HT1080 (cell line): ENCODE data around the gene IRS1. TPM values are rescaled to one million over a fixed set of nuclear protein-coding genes. Genes with fewer than 3 reads are reported as not detected.
A peak's percentile ranks its signal among the peaks of the same experiment; 100 is the strongest.
"Not testable (repeated sequence)": the region's sequence is repeated elsewhere in the genome, so short reads cannot be mapped to it uniquely, and the experiment has no call there.

Source experiments
- DNase-seq: peaks from one replicate; pipeline ENCODE4 v3.0.0-alpha.2; 2015; ENCODE audit warnings: low read depth
- polyA plus RNA-seq, 2 experiments: library from polyadenylated mRNA; depleted of rRNA; stranded (reverse); fragments of >200 nt; gene quantifications; 2 replicates each; pipeline ENCODE4 v1.2.3, GENCODE V29; 2015
- total RNA-seq: library from RNA; depleted of rRNA; stranded (reverse); fragments of >200 nt; shearing (Covaris generic); gene quantifications from 2 replicates; pipeline ENCODE4 v1.2.3, GENCODE V29; 2014; rRNA removed

Gene IRS1
- 22.8 and 29.9 TPM in 2 replicates for total RNA-seq
- polyA plus RNA-seq (2015; cell fraction: cytosol; rRNA removed), result 8.6 and 10.7 TPM in 2 replicates
- polyA plus RNA-seq (2015; cell fraction: nucleus; rRNA removed), result 11.6 and 12.5 TPM in 2 replicates

GRCh38 chr2:226799211-226799975, at the start of gene IRS1:
Gene IRS1 (minus strand): TSS chr2:226799820. CDS start chr2:226798738, 1,082 bp downstream.
- peak; percentile 77 for DNase-seq

- DNase-seq, result no peak
Measured at GRCh38 chr2:226849349-226849748, 49.7 kb upstream of the IRS1 start.

GRCh38 chr2:226847511-226847910, 47.9 kb upstream of the IRS1 start:
- DNase-seq, result no peak

- DNase-seq, result no peak
Measured at GRCh38 chr2:226847090-226847489, 47.5 kb upstream of the IRS1 start.

GRCh38 chr2:226845386-226846116, 45.9 kb upstream of the IRS1 start:
- no peak for DNase-seq

- not testable (repeated sequence) for DNase-seq
Measured at GRCh38 chr2:226843001-226843400, 43.4 kb upstream of the IRS1 start.

- DNase-seq, result no peak
Measured at GRCh38 chr2:226839951-226840350, 40.3 kb upstream of the IRS1 start.

GRCh38 chr2:226839161-226839560, 39.5 kb upstream of the IRS1 start:
- DNase-seq, result no peak

- no peak for DNase-seq
Measured at GRCh38 chr2:226838722-226839121, 39.1 kb upstream of the IRS1 start.

GRCh38 chr2:226837787-226838603, 38.4 kb upstream of the IRS1 start:
- no peak for DNase-seq

GRCh38 chr2:226837334-226837733, 37.7 kb upstream of the IRS1 start:
- no peak for DNase-seq

GRCh38 chr2:226836548-226836885, 36.9 kb upstream of the IRS1 start:
- no peak for DNase-seq

GRCh38 chr2:226835796-226836547, 36.4 kb upstream of the IRS1 start, which contains the start of gene RHBDD1:
Gene RHBDD1 (plus strand): TSS chr2:226836054. CDS start chr2:226864694, 28,640 bp downstream.
- peak; percentile 85 for DNase-seq

GRCh38 chr2:226835420-226835795, 35.8 kb upstream of the IRS1 start:
- DNase-seq, result no peak

- not testable (repeated sequence) for DNase-seq
Measured at GRCh38 chr2:226834880-226835279, 35.3 kb upstream of the IRS1 start.

GRCh38 chr2:226832061-226832460, 32.4 kb upstream of the IRS1 start:
- DNase-seq, result no peak

- no peak for DNase-seq
Measured at GRCh38 chr2:226831266-226831665, 31.6 kb upstream of the IRS1 start.

GRCh38 chr2:226829721-226830631, 30.4 kb upstream of the IRS1 start:
- no peak for DNase-seq

- DNase-seq, result no peak
Measured at GRCh38 chr2:226828191-226828590, 28.6 kb upstream of the IRS1 start.

GRCh38 chr2:226825056-226825455, 25.4 kb upstream of the IRS1 start:
- no peak for DNase-seq
